ENCODE results near the gene ALX4.

Gene ALX4

GRCh38 chr11:44305470-44306051 lies 4.4 kb downstream of the ALX4 start:
- Histone ChIP-seq H3K36me3 (ENCODE audit: insufficient read depth, low read length) (no peaks in the 10 kb centered on the region), H2AFZ (ENCODE audit: low read depth, low read length) (no peak overlapping the region), H3K79me2 (ENCODE audit: insufficient read depth, low read length) (no peaks in the 10 kb centered on the region), H3K4me1 (ENCODE audit: insufficient read depth, low read length) (no peaks in the 10 kb centered on the region), H3K9ac (ENCODE audit: low read depth, low read length) (no peak overlapping the region), H3K27ac (ENCODE audit: low read length) (no peak overlapping the region), H4K20me1 (ENCODE audit: insufficient read depth, low read length) (no peaks in the 10 kb centered on the region), H3K9me3 (ENCODE audit: insufficient read depth, low read length, severe bottlenecking) (no peaks in the 10 kb centered on the region), H3K27me3 (ENCODE audit: insufficient read depth, low read length, poor library complexity) (peaks cover 5% of the 10 kb centered on the region), H3K4me2 (ENCODE audit: insufficient read depth, low read length) (no peak overlapping the region), H3K4me3 (ENCODE audit: low read depth in 1 of 2, low read length in 2 of 2) (no peak overlapping the region)
- no peak for ATAC-seq (ENCODE audit: insufficient read depth, low read depth)
- TF ChIP-seq EZH2 (IDR thresholded peaks at IDR 0.05; ENCODE audit: borderline replicate concordance, low read depth, low read length, severe bottlenecking): no peak
- DNase-seq: no peak

GRCh38 chr11:44305026-44305469 lies 4.9 kb downstream of the ALX4 start:
- DNase-seq (no peak), ATAC-seq (ENCODE audit: insufficient read depth, low read depth) (no peak)
- H3K9ac ChIP-seq (ENCODE audit: low read depth, low read length): no peak overlapping the region
- H4K20me1 ChIP-seq (ENCODE audit: insufficient read depth, low read length): no peaks in the 10 kb centered on the region
- H3K4me1 ChIP-seq (ENCODE audit: insufficient read depth, low read length): no peaks in the 10 kb centered on the region
- no peak overlapping the region for H2AFZ ChIP-seq (ENCODE audit: low read depth, low read length)
- H3K9me3 ChIP-seq (ENCODE audit: insufficient read depth, low read length, severe bottlenecking): no peaks in the 10 kb centered on the region
- no peak for TF ChIP-seq CTCF (IDR thresholded peaks at IDR 0.05; ENCODE audit: borderline replicate concordance, extremely low read depth, low read length, poor library complexity, severe bottlenecking)
- no peak for TF ChIP-seq EZH2 (IDR thresholded peaks at IDR 0.05; ENCODE audit: borderline replicate concordance, low read depth, low read length, severe bottlenecking)
- H3K4me3 ChIP-seq (ENCODE audit: low read depth in 1 of 2, low read length in 2 of 2): no peak overlapping the region
- H3K27me3 ChIP-seq (ENCODE audit: insufficient read depth, low read length, poor library complexity): peaks cover 5% of the 10 kb centered on the region
- no peak overlapping the region for H3K4me2 ChIP-seq (ENCODE audit: insufficient read depth, low read length)
- H3K79me2 ChIP-seq (ENCODE audit: insufficient read depth, low read length): no peaks in the 10 kb centered on the region
- H3K36me3 ChIP-seq (ENCODE audit: insufficient read depth, low read length): no peaks in the 10 kb centered on the region
- no peak overlapping the region for H3K27ac ChIP-seq (ENCODE audit: low read length)

DNA sequence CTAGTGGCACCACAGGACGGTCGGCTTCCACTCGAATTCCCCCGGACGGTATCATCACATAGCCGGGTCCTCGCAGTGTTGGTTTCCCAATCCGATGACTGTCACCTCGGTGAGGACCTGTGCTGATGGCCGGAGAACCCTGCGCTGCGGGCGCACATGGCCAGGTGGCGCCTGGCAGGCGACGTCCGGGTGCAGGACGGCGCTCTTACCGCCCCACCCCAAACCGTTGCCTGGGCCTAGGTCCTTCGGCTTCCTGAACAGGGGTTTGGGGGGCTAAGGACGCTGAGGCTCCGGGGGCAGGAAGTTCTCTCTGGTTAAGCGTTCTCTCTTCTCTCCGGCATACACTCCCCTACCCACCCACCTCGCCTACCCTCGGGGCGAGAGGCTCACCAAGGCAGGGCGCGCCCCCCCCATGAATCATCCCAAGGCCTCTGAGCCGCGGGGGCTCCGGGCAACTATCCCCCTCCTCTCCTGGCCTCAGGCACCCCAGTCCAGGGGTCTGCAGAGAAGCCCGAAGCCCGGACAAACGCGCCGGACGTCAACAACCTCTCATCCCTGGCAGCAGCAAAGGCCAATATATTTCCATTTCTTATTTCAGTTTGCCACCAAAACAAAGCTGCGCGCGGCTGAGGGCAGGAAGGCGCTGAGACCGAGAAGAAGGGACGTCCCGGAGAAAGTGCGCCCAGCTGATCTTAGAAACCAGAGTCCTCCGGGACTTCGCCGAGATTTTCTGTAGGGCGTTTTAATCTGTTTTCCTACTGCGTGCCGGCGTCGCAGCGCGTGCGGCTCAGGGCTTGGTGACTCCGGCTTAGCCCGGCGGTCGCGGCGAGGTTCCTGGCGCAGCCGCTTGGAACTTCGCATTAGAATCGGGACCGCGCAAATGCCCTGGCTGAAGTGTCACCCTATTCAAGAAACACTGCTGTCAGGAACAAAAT lies 5.6 kb downstream of the ALX4 start:
- no peaks in the 10 kb centered on the region for H3K36me3 ChIP-seq (ENCODE audit: insufficient read depth, low read length)
- DNase-seq (no peak), ATAC-seq (ENCODE audit: insufficient read depth, low read depth) (no peak)
- TF ChIP-seq EZH2 (IDR thresholded peaks at IDR 0.05; ENCODE audit: borderline replicate concordance, low read depth, low read length, severe bottlenecking) (no peak), CTCF (IDR thresholded peaks at IDR 0.05; ENCODE audit: borderline replicate concordance, extremely low read depth, low read length, poor library complexity, severe bottlenecking) (no peak)
- no peak overlapping the region for H3K4me3 ChIP-seq (ENCODE audit: low read depth in 1 of 2, low read length in 2 of 2)
- H3K4me2 ChIP-seq (ENCODE audit: insufficient read depth, low read length): no peak overlapping the region
- no peaks in the 10 kb centered on the region for H3K9me3 ChIP-seq (ENCODE audit: insufficient read depth, low read length, severe bottlenecking)
- no peak overlapping the region for H3K9ac ChIP-seq (ENCODE audit: low read depth, low read length)
- H3K4me1 ChIP-seq (ENCODE audit: insufficient read depth, low read length): no peaks in the 10 kb centered on the region
- no peak overlapping the region for H2AFZ ChIP-seq (ENCODE audit: low read depth, low read length)
- peaks cover 5% of the 10 kb centered on the region for H3K27me3 ChIP-seq (ENCODE audit: insufficient read depth, low read length, poor library complexity)
- no peak overlapping the region for H3K27ac ChIP-seq (ENCODE audit: low read length)
- H4K20me1 ChIP-seq (ENCODE audit: insufficient read depth, low read length): no peaks in the 10 kb centered on the region
- no peaks in the 10 kb centered on the region for H3K79me2 ChIP-seq (ENCODE audit: insufficient read depth, low read length)

DNA sequence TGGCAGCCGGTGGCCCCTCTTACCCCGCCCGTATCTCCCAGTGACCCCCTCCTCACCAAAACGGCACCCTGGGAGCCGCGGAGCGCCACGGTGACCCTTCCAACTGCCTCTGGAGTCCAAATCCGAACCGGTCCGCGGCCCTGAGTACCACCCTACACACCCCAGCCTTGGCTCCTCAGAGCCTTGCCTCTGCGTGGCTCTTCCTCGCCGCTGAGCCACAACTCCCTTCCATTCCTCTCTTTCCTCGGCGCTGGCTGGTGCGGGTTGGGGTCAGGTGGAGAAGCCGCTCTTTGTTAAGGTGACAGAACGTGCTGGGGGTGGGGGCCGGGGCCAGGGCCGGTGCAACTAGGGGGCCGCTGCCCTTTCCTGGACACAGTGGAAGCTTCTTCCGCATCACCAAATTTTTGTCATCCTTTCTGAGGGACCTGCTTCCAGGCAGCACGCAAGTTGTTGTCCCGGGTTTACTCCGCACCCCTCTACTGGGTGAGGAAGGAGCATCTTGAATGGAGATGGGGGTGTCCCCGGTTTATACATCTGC lies 6.5 kb downstream of the ALX4 start:
- peaks cover 5% of the 10 kb centered on the region for H3K27me3 ChIP-seq (ENCODE audit: insufficient read depth, low read length, poor library complexity)
- ATAC-seq (ENCODE audit: insufficient read depth, low read depth) (no peak), DNase-seq (no peak)
- no peaks in the 10 kb centered on the region for H3K9me3 ChIP-seq (ENCODE audit: insufficient read depth, low read length, severe bottlenecking)
- no peak overlapping the region for H3K4me2 ChIP-seq (ENCODE audit: insufficient read depth, low read length)
- no peaks in the 10 kb centered on the region for H3K36me3 ChIP-seq (ENCODE audit: insufficient read depth, low read length)
- no peak overlapping the region for H3K9ac ChIP-seq (ENCODE audit: low read depth, low read length)
- H2AFZ ChIP-seq (ENCODE audit: low read depth, low read length): no peak overlapping the region
- H3K4me1 ChIP-seq (ENCODE audit: insufficient read depth, low read length): no peaks in the 10 kb centered on the region
- no peak overlapping the region for H3K27ac ChIP-seq (ENCODE audit: low read length)
- no peak for TF ChIP-seq EZH2 (IDR thresholded peaks at IDR 0.05; ENCODE audit: borderline replicate concordance, low read depth, low read length, severe bottlenecking)
- no peak for TF ChIP-seq CTCF (IDR thresholded peaks at IDR 0.05; ENCODE audit: borderline replicate concordance, extremely low read depth, low read length, poor library complexity, severe bottlenecking)
- H3K4me3 ChIP-seq (ENCODE audit: low read depth in 1 of 2, low read length in 2 of 2): no peak overlapping the region
- H4K20me1 ChIP-seq (ENCODE audit: insufficient read depth, low read length): no peaks in the 10 kb centered on the region
- no peaks in the 10 kb centered on the region for H3K79me2 ChIP-seq (ENCODE audit: insufficient read depth, low read length)

Data from DND-41 (cell line).